Urinary bladder (tissue), 4 donors: ENCODE data around the gene VPS39. TPM values are rescaled to one million over a fixed set of nuclear protein-coding genes. Genes with fewer than 3 reads are reported as not detected.

ENCODE experiments used
- DNase-seq: peaks from one replicate; pipeline ENCODE4 v3.0.0-alpha.2; 2015; ENCODE audit errors: extremely low spot score
- H3K27ac ChIP-seq: one replicate; pipeline ENCODE4 v1.5.1; 2013; ENCODE audit warnings: low read depth, mild to moderate bottlenecking, moderate library complexity
- H3K36me3 ChIP-seq: one replicate; pipeline ENCODE4 v1.6.1; 2013; ENCODE audit warnings: mild to moderate bottlenecking, moderate library complexity; ENCODE audit not compliant: insufficient read depth
- H3K4me1 ChIP-seq: one replicate; pipeline ENCODE4 v1.6.1; 2013; ENCODE audit warnings: mild to moderate bottlenecking, moderate library complexity; ENCODE audit not compliant: insufficient read depth
- H3K4me3 ChIP-seq: one replicate; pipeline ENCODE4 v1.5.1; 2013; ENCODE audit warnings: low read depth, low read length
- WGBS: extraction: QIAGEN DNeasy Blood & Tissue Kit; methylation state at CpG from one replicate; pipeline ENCODE4 v1.1.7; 2013; 5-methylcytosine and 5-hydroxymethylcytosine counted together
- polyA plus RNA-seq: library from polyadenylated mRNA; stranded (reverse); fragments of 200-250 nt; gene quantifications from one replicate; pipeline ENCODE4 v1.2.3, GENCODE V29; 2013
- small RNA-seq: library from RNA; depleted of rRNA; stranded (forward); fragments of <200 nt; gene quantifications from one replicate; pipeline ENCODE3, GENCODE V24; 2014
- total RNA-seq: library from RNA; depleted of rRNA; stranded (reverse); fragments of >200 nt; gene quantifications from one replicate; pipeline ENCODE4 v1.2.3, GENCODE V29; 2014
- donor health status: healthy with polysubstance abuse.
- donor health status: healthy.

Gene VPS39
- total and polyA plus RNA-seq, 2 donors = 43.8 to 57.3 TPM

GRCh38 chr15:42108806-42109205, 99.3 kb downstream of the VPS39 start:
- WGBS = 72% methylated on average over 3 of the region's 3 CpGs
- DNase-seq = no peak
- Histone ChIP-seq H3K4me3 (no peak overlapping the region), H3K36me3 (no peaks in the 10 kb centered on the region), H3K4me1 (no peaks in the 10 kb centered on the region), H3K27ac (no peak overlapping the region)

Small RNAs within 50 kb of the gene (small RNA-seq; reads per million reads assigned to genes)
- 0.77 reads per million, percentile 66 among the genes with 10 or more reads in this experiment for gene MIR627

Other genes starting within 250 kb of the VPS39 start
- 17.0 TPM for gene EHD4, start 235.7 kb downstream of the VPS39 start, total RNA-seq
- 14.4 TPM for gene EHD4, start 235.7 kb downstream of the VPS39 start, polyA plus RNA-seq
- gene PLA2G4E, start 187.3 kb downstream of the VPS39 start, total RNA-seq = not detected
- gene PLA2G4E, start 187.3 kb downstream of the VPS39 start, polyA plus RNA-seq = 0.03 TPM
- not detected for gene PLA2G4D, start 113.7 kb downstream of the VPS39 start, total RNA-seq
- gene PLA2G4D, start 113.7 kb downstream of the VPS39 start, polyA plus RNA-seq = 0.03 TPM
- gene PLA2G4F, start 51.7 kb downstream of the VPS39 start, total RNA-seq = 3.1 TPM
- 2.7 TPM for gene PLA2G4F, start 51.7 kb downstream of the VPS39 start, polyA plus RNA-seq
- gene GANC, start 64.9 kb upstream of the VPS39 start, total RNA-seq = 39.3 TPM
- 12.2 TPM for gene GANC, start 64.9 kb upstream of the VPS39 start, polyA plus RNA-seq
- gene TMEM87A, start 65.1 kb upstream of the VPS39 start, total RNA-seq = 100.0 TPM
- 35.9 TPM for gene TMEM87A, start 65.1 kb upstream of the VPS39 start, polyA plus RNA-seq
- 8.6 TPM for gene CAPN3, start 151.2 kb upstream of the VPS39 start, total RNA-seq
- 6.3 TPM for gene CAPN3, start 151.2 kb upstream of the VPS39 start, polyA plus RNA-seq